Transverse colon (tissue), 4 donors: ENCODE data around the gene ENTPD1. TPM values are rescaled to one million over a fixed set of nuclear protein-coding genes. Genes with fewer than 3 reads are reported as not detected.
A peak's percentile ranks its signal among the peaks of the same experiment; 100 is the strongest.
"Not testable (repeated sequence)": the region's sequence is repeated elsewhere in the genome, so short reads cannot be mapped to it uniquely, and the experiment has no call there.

Source experiments
- DNase-seq: peaks from one replicate; pipeline ENCODE4 v3.0.0-alpha.2; 2019
- H3K27ac ChIP-seq, 4 donors: fragments of 200-600 bp; sonication (generic); 2 replicates each; pipeline ENCODE4 v1.5.1; 2016 to 2018; ENCODE audit warnings: inconsistent platforms in 4 of 4
- H3K27me3 ChIP-seq: fragments of 200-600 bp; sonication (generic); 2 replicates; pipeline ENCODE4 v1.5.1; 2017; ENCODE audit warnings: inconsistent platforms
- H3K36me3 ChIP-seq, 4 donors: fragments of 200-600 bp; sonication (generic); 2 replicates each; pipeline ENCODE4 v1.5.1; 2017 to 2019; ENCODE audit warnings: inconsistent platforms in 4 of 4
- H3K4me1 ChIP-seq, 4 donors: fragments of 200-600 bp; sonication (generic); 2 replicates each; pipeline ENCODE4 v1.5.1; 2017 to 2020; ENCODE audit warnings: inconsistent platforms in 4 of 4
- H3K4me3 ChIP-seq, 4 donors: fragments of 200-600 bp; sonication (generic); 1 replicate in 1 of 4; 2 replicates in 3 of 4; pipeline versions ENCODE4 v1.5.1 to v1.6.1; 2017 to 2019; ENCODE audit warnings: inconsistent platforms in 4 of 4
- H3K9me3 ChIP-seq, 2 donors: fragments of 200-600 bp; sonication (generic); 2 replicates each; pipeline ENCODE4 v1.5.1; 2017 to 2019; ENCODE audit warnings: inconsistent platforms in 2 of 2
- EP300 ChIP-seq: sonication (generic); formaldehyde crosslinking; IDR thresholded peaks from one replicate; pipeline ENCODE4 v1.6.1; 2017; ENCODE audit warnings: antibody characterized with exemption, low read depth
- POLR2A ChIP-seq: fragments of 450-650 bp; IDR thresholded peaks from one replicate; pipeline ENCODE4 v1.6.1; 2016; ENCODE audit warnings: antibody characterized with exemption, mild to moderate bottlenecking, moderate library complexity
- POLR2AphosphoS5 ChIP-seq, 3 donors: sonication (generic); formaldehyde crosslinking; IDR thresholded peaks; one replicate each; pipeline ENCODE4 v1.6.1; 2016; ENCODE audit warnings: antibody characterized with exemption in 3 of 3
- WGBS, 2 donors: methylation state at CpG; one replicate each; pipeline ENCODE4 v1.1.5; 2018; ENCODE audit warnings: low coverage in 1 of 2; 5-methylcytosine and 5-hydroxymethylcytosine counted together
- in situ Hi-C, 4 donors: fragments of 200-750 bp; cut with MboI; loops; one replicate each; pipeline versions ENCODE4 v1.15.0 to v1.15.1; 2017; ENCODE audit warnings: low sequenced_read_pairs in 3 of 4, low pct_ligation_motif_present in 1 of 4, low pct_unique_long_range_greater_than_20kb in 1 of 4
- intact Hi-C: fragments of 100-400 bp; cut with DNase I; formaldehyde crosslinking; loops from one replicate; pipeline ENCODE4 v1.15.1; 2023; ENCODE audit warnings: low total_unique reads
- total RNA-seq, 4 donors: library from RNA; depleted of rRNA; stranded (reverse); fragments of >200 nt; gene quantifications; one replicate each; pipeline ENCODE4 v1.1.0, GENCODE V29; 2016
- TF ChIP-seq, protein P1 (sequence below), 5 experiments: fragments of 200-600 bp in 3 of 5; fragments of 450-650 bp in 2 of 5; sonication (generic) in 3 of 5; IDR thresholded peaks; 1 replicate in 2 of 5; 2 replicates in 3 of 5; pipeline ENCODE4 v1.5.1; 2016 to 2017; ENCODE audit warnings: antibody characterized with exemption in 5 of 5, inconsistent platforms in 3 of 5, mild to moderate bottlenecking in 2 of 5, moderate library complexity in 1 of 5

Gene ENTPD1
- total RNA-seq, 4 donors from 2014 or later, result 5.1 to 35.6 (median 11.0) TPM

GRCh38 chr10:95767884-95768556, 12.1 kb downstream of the ENTPD1 start:
- H3K27ac ChIP-seq, result peak overlapping the region; percentile 30 to 62 (median 46)
- H3K4me3 ChIP-seq, result no peak overlapping the region
- TF ChIP-seq, protein P1, sequence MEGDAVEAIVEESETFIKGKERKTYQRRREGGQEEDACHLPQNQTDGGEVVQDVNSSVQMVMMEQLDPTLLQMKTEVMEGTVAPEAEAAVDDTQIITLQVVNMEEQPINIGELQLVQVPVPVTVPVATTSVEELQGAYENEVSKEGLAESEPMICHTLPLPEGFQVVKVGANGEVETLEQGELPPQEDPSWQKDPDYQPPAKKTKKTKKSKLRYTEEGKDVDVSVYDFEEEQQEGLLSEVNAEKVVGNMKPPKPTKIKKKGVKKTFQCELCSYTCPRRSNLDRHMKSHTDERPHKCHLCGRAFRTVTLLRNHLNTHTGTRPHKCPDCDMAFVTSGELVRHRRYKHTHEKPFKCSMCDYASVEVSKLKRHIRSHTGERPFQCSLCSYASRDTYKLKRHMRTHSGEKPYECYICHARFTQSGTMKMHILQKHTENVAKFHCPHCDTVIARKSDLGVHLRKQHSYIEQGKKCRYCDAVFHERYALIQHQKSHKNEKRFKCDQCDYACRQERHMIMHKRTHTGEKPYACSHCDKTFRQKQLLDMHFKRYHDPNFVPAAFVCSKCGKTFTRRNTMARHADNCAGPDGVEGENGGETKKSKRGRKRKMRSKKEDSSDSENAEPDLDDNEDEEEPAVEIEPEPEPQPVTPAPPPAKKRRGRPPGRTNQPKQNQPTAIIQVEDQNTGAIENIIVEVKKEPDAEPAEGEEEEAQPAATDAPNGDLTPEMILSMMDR (IDR thresholded peaks at IDR 0.05), result no peak
- no peak for TF ChIP-seq POLR2A
- no peaks in the 10 kb centered on the region for H3K9me3 ChIP-seq
- H3K4me1 ChIP-seq, result peaks cover 0 to 12% (median 0%) of the 10 kb centered on the region in 4 donors
- H3K36me3 ChIP-seq, result no peaks in the 10 kb centered on the region
- no peaks in the 10 kb centered on the region for H3K27me3 ChIP-seq
- intact Hi-C loops (no loop called here), in situ Hi-C loops (no loop called here)
- DNase-seq, result no peak

DNA sequence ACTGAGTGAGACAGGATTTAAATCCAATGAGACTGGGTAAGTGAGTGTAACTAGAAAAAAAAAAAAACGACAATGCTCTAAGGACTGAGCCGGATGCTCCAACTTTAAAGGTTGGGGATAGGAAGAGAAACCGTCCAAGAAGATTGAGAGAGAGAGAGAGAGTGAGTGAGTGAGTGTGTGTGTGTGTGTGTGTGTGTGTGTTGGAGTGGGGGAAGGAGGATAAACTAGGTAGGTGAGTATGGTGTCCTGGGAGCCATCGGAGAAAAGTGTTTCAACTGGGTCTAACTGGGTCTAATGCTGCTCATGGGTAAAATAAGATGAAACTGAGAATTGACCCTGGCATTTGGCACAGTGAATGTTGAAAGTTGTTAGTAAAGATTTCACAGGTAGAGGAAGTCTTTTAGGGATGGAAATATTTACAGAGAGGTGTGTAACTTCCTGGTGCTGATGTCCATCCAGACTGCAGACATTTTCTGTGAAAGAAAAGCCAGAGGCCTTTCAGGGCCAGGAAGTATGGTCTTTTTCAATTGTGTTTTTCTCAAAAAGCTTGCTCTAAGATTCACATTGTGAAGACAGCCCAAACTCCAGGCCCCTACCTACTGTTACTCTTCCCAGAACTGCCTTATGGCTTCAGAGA, 14.2 kb downstream of the ENTPD1 start:
- WGBS, 2 donors, result 90 to 94% methylated on average over 2 to 4 of the region's 4 CpGs
- Histone ChIP-seq H3K9me3 (no peaks in the 10 kb centered on the region), H3K4me3 (no peak overlapping the region), H3K4me1 (peaks cover 0 to 12% (median 0%) of the 10 kb centered on the region in 4 donors), H3K27ac (no peak overlapping the region), H3K27me3 (no peaks in the 10 kb centered on the region), H3K36me3 (no peaks in the 10 kb centered on the region)
- DNase-seq, result no peak
- intact Hi-C loops, result no loop called here
- no peak for TF ChIP-seq POLR2AphosphoS5 (IDR thresholded peaks at IDR 0.05)
- TF ChIP-seq EP300, result no peak
- no peak for TF ChIP-seq POLR2A
- TF ChIP-seq, protein P1 (IDR thresholded peaks at IDR 0.05), result no peak
- in situ Hi-C loops, result no loop called here

DNA sequence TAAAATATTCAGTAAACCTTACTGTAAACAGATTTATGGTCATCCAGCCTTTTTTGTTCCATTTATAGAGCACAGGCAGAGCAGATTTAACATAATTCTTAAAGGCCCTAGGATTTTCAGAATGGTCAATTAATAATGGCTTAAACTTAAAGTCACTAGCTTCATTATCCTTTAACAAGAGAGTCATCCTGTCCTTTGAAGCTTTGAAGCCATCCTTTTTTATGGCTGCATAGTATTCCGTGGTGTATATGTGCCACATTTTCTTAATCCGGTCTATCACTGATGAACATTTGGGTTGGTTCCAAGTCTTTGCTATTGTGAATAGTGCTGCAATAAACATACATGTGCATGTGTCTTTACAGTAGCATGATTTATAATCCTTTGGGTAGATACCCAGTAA, 17.5 kb downstream of the ENTPD1 start:
- DNase-seq, in situ Hi-C loops, H3K36me3 ChIP-seq, H3K9me3 ChIP-seq, H3K27ac ChIP-seq, H3K4me3 ChIP-seq, intact Hi-C loops, H3K4me1 ChIP-seq, H3K27me3 ChIP-seq: not testable (repeated sequence)
- WGBS, 2 donors, result 50 to 70% methylated on average over 2 of the region's 2 CpGs

GRCh38 chr10:95777638-95778037, 21.7 kb downstream of the ENTPD1 start:
- H3K4me1 ChIP-seq, in situ Hi-C loops: not testable (repeated sequence)

GRCh38 chr10:95782318-95782717, 26.4 kb downstream of the ENTPD1 start:
- TF ChIP-seq EP300 (no peak), POLR2A (no peak), POLR2AphosphoS5 (IDR thresholded peaks at IDR 0.05) (no peak)
- TF ChIP-seq, protein P1 (IDR thresholded peaks at IDR 0.05), result no peak
- Histone ChIP-seq H3K27me3 (no peaks in the 10 kb centered on the region), H3K9me3 (no peaks in the 10 kb centered on the region), H3K4me3 (no peak overlapping the region), H3K4me1 (peaks cover 0 to 17% (median 2%) of the 10 kb centered on the region in 4 donors), H3K36me3 (no peaks in the 10 kb centered on the region), H3K27ac (no peak overlapping the region)
- WGBS, 2 donors, result 27 to 68% methylated on average over 2 of the region's 2 CpGs
- intact Hi-C loops (no loop called here), in situ Hi-C loops (no loop called here)
- no peak for DNase-seq

More at GRCh38 chr10:95777638-95778037, 21.7 kb downstream of the ENTPD1 start:
- H3K27me3 ChIP-seq, H3K27ac ChIP-seq, H3K4me3 ChIP-seq, H3K9me3 ChIP-seq, intact Hi-C loops, H3K36me3 ChIP-seq, DNase-seq: not testable (repeated sequence)
- 89% methylated on average over 8 of the region's 8 CpGs; no CpG with 5 or more reads in 1 of the 2 donors for WGBS, 2 donors
